GM23248 (cell line): Measurements from ENCODE around the gene TEX29. TPM values are rescaled to one million over a fixed set of nuclear protein-coding genes. Genes with fewer than 3 reads are reported as not detected.
A peak's percentile ranks its signal among the peaks of the same experiment; 100 is the strongest.

ENCODE experiments used
- DNase-seq: peaks from one replicate; pipeline ENCODE4 v3.0.0-alpha.2; 2015
- H2AFZ ChIP-seq: fragments of 200-600 bp; sonication (generic); 2 replicates; pipeline ENCODE4 v1.6.1; 2016; ENCODE audit warnings: antibody characterized with exemption
- H3F3A ChIP-seq: fragments of 200-600 bp; sonication (generic); 2 replicates; pipeline ENCODE4 v1.6.1; 2016; ENCODE audit warnings: mild to moderate bottlenecking, antibody characterized with exemption, mixed run types; ENCODE audit not compliant: insufficient read depth
- H3K27ac ChIP-seq: fragments of 200-600 bp; sonication (generic); 2 replicates; pipeline ENCODE4 v1.5.1; 2016; ENCODE audit warnings: mild to moderate bottlenecking
- H3K27me3 ChIP-seq: fragments of 200-600 bp; sonication (generic); replicated peaks from 2 replicates; pipeline ENCODE4 v1.6.1; 2016; ENCODE audit warnings: mild to moderate bottlenecking; ENCODE audit not compliant: insufficient read depth
- H3K36me3 ChIP-seq: fragments of 200-600 bp; sonication (generic); 2 replicates; pipeline ENCODE4 v1.6.1; 2016; ENCODE audit warnings: low read depth, mild to moderate bottlenecking
- H3K4me1 ChIP-seq: fragments of 200-600 bp; sonication (generic); 2 replicates; pipeline ENCODE4 v1.6.1; 2016; ENCODE audit warnings: mild to moderate bottlenecking; ENCODE audit not compliant: insufficient read depth
- H3K4me2 ChIP-seq: fragments of 200-600 bp; sonication (generic); one replicate; pipeline ENCODE4 v1.6.1; 2016; ENCODE audit warnings: mild to moderate bottlenecking; ENCODE audit not compliant: unreplicated experiment
- H3K4me3 ChIP-seq: fragments of 200-600 bp; sonication (generic); 2 replicates; pipeline ENCODE4 v1.5.1; 2016; ENCODE audit warnings: mild to moderate bottlenecking
- H3K79me2 ChIP-seq: fragments of 200-600 bp; sonication (generic); 2 replicates; pipeline ENCODE4 v1.6.1; 2016; ENCODE audit warnings: mild to moderate bottlenecking; ENCODE audit not compliant: insufficient read depth
- H3K9ac ChIP-seq: fragments of 200-600 bp; sonication (generic); 2 replicates; pipeline ENCODE4 v1.6.1; 2016; ENCODE audit warnings: mild to moderate bottlenecking
- H3K9me2 ChIP-seq: fragments of 200-600 bp; sonication (generic); 2 replicates; pipeline ENCODE4 v1.6.1; 2016; ENCODE audit warnings: mixed run types, mild to moderate bottlenecking, moderate library complexity; ENCODE audit not compliant: insufficient read depth
- H3K9me3 ChIP-seq: fragments of 200-600 bp; sonication (generic); one replicate; pipeline ENCODE4 v1.6.1; 2017; ENCODE audit warnings: low read depth
- H4K20me1 ChIP-seq: fragments of 200-600 bp; sonication (generic); 2 replicates; pipeline ENCODE4 v1.6.0; 2016; ENCODE audit not compliant: insufficient read depth
- EZH2 ChIP-seq: fragments of 200-600 bp; sonication (generic); IDR thresholded peaks from 2 replicates; pipeline ENCODE4 v1.6.1; 2018; ENCODE audit warnings: antibody characterized with exemption, mild to moderate bottlenecking; ENCODE audit not compliant: insufficient read depth, poor library complexity, severe bottlenecking
- EZH2phosphoT487 ChIP-seq: fragments of 200-600 bp; sonication (generic); IDR thresholded peaks from 2 replicates; pipeline ENCODE4 v1.6.1; 2018; ENCODE audit warnings: antibody characterized with exemption, moderate library complexity, mild to moderate bottlenecking, low read depth; ENCODE audit not compliant: insufficient read depth
- WGBS, 2 experiments: methylation state at CpG; one replicate each; pipeline ENCODE4 v1.1.6; 2015 to 2017; ENCODE audit warnings: low lambda C conversion rate in 2 of 2, low coverage in 1 of 2; ENCODE audit errors: missing lambda C conversion rate in 2 of 2; 5-methylcytosine and 5-hydroxymethylcytosine counted together
- in situ Hi-C: fragments of 300-500 bp; cut with MboI; formaldehyde crosslinking; loops from 2 replicates; pipeline ENCODE4 v1.15.0; 2020
- polyA plus RNA-seq: library from polyadenylated mRNA; unstranded; fragments of >200 nt; fragmentation: Nextera tagmentation; extraction: Ambion mirVana; gene quantifications from 2 replicates; pipeline ENCODE4 v1.2.1, GENCODE V29; 2016
- total RNA-seq: library from RNA; depleted of rRNA; stranded (reverse); fragments of >200 nt; shearing (Covaris generic); gene quantifications from 2 replicates; pipeline ENCODE4 v1.2.3, GENCODE V29; 2014

The TEX29 gene
- total and polyA plus RNA-seq, 2 experiments from 2014 or later = 0.75 TPM; not detected in 1

- 55 to 56% methylated on average over 28 to 29 of the region's 29 CpGs for WGBS, 2 experiments
- in situ Hi-C loops = no loop called here
- Histone ChIP-seq H3K4me3 (no peak overlapping the region), H4K20me1 (no peaks in the 10 kb centered on the region), H2AFZ (no peak overlapping the region), H3K36me3 (no peaks in the 10 kb centered on the region), H3K27ac (no peak overlapping the region), H3K9ac (no peak overlapping the region), H3K27me3 (peaks cover 6% of the 10 kb centered on the region; the same call in 1 of the 2 replicates), H3K9me2 (no peaks in the 10 kb centered on the region), H3F3A (no peaks in the 10 kb centered on the region), H3K4me2 (no peak overlapping the region), H3K9me3 (no peaks in the 10 kb centered on the region), H3K79me2 (no peaks in the 10 kb centered on the region), H3K4me1 (no peaks in the 10 kb centered on the region)
- peak; percentile 52 for DNase-seq
- TF ChIP-seq EZH2phosphoT487 = no peak
- TF ChIP-seq EZH2 = no peak
Measured at GRCh38 chr13:111370570-111371535, 50.4 kb downstream of the TEX29 start.

- DNase-seq = no peak
- H3K9me2 ChIP-seq = no peaks in the 10 kb centered on the region
- no peak overlapping the region for H3K4me2 ChIP-seq
- no peaks in the 10 kb centered on the region for H3K79me2 ChIP-seq
- no peaks in the 10 kb centered on the region for H3K36me3 ChIP-seq
- WGBS, 2 experiments = 22 to 31% methylated on average over 7 of the region's 7 CpGs
- H3K27me3 ChIP-seq = peaks cover 6% of the 10 kb centered on the region; the same call in 1 of the 2 replicates
- TF ChIP-seq EZH2 = no peak
- no peaks in the 10 kb centered on the region for H3K4me1 ChIP-seq
- H2AFZ ChIP-seq = no peak overlapping the region
- no peak overlapping the region for H3K27ac ChIP-seq
- no peak overlapping the region for H3K4me3 ChIP-seq
- no peaks in the 10 kb centered on the region for H3K9me3 ChIP-seq
- H4K20me1 ChIP-seq = no peaks in the 10 kb centered on the region
- H3K9ac ChIP-seq = no peak overlapping the region
- H3F3A ChIP-seq = no peaks in the 10 kb centered on the region
- in situ Hi-C loops = no loop called here
Measured at GRCh38 chr13:111371720-111372119, 51.3 kb downstream of the TEX29 start.

GRCh38 chr13:111372651-111373425 lies 52.4 kb downstream of the TEX29 start:
- Histone ChIP-seq H3K27ac (no peak overlapping the region), H3K9me2 (no peaks in the 10 kb centered on the region), H3K27me3 (peaks cover 6% of the 10 kb centered on the region; the same call in 1 of the 2 replicates), H3K9ac (no peak overlapping the region), H3K9me3 (no peaks in the 10 kb centered on the region), H3K4me1 (no peaks in the 10 kb centered on the region), H2AFZ (no peak overlapping the region), H3K4me2 (no peak overlapping the region), H4K20me1 (no peaks in the 10 kb centered on the region), H3K79me2 (no peaks in the 10 kb centered on the region), H3K4me3 (no peak overlapping the region), H3K36me3 (no peaks in the 10 kb centered on the region), H3F3A (no peaks in the 10 kb centered on the region)
- in situ Hi-C loops = no loop called here
- TF ChIP-seq EZH2 = no peak
- TF ChIP-seq EZH2phosphoT487 = no peak
- no peak for DNase-seq
- WGBS, 2 experiments = 55 to 66% methylated on average over 22 to 23 of the region's 23 CpGs

- Histone ChIP-seq H3K79me2 (no peaks in the 10 kb centered on the region), H4K20me1 (no peaks in the 10 kb centered on the region), H3K4me1 (no peaks in the 10 kb centered on the region), H3K27me3 (peaks cover 6% of the 10 kb centered on the region; the same call in 1 of the 2 replicates), H3K9ac (no peak overlapping the region), H3K36me3 (no peaks in the 10 kb centered on the region), H2AFZ (no peak overlapping the region), H3K27ac (no peak overlapping the region), H3K9me3 (no peaks in the 10 kb centered on the region), H3K4me3 (no peak overlapping the region), H3K9me2 (no peaks in the 10 kb centered on the region), H3F3A (no peaks in the 10 kb centered on the region), H3K4me2 (no peak overlapping the region)
- in situ Hi-C loops = no loop called here
- 61 to 64% methylated on average over 6 of the region's 6 CpGs for WGBS, 2 experiments
- TF ChIP-seq EZH2 (no peak), EZH2phosphoT487 (no peak)
- DNase-seq = no peak
Measured at GRCh38 chr13:111373486-111373885, 53.0 kb downstream of the TEX29 start.
